HepG2 (cell line): ENCODE data around the gene SCAF8. TPM values are rescaled to one million over a fixed set of nuclear protein-coding genes. Genes with fewer than 3 reads are reported as not detected.

Source experiments
- ATAC-seq: fragments of 200-7000 bp; cut with Tn5 transposase; 3 replicates; pipeline ENCODE4 v1.9.1; 2020; ENCODE audit warnings: mild to moderate bottlenecking, moderate library complexity
- BruUV-seq: library from RNA; stranded (reverse); fragments of 400-500 nt; replicated peaks from 2 replicates; lab custom pipeline; 2021; lab: Mats Ljungman, UMichigan
- CTCF ChIA-PET: fragments of 300-600 bp; formaldehyde crosslinking; extraction: SDS; loops from one replicate; lab custom pipeline; 2021; ENCODE audit warnings: low total read pairs, inconsistent platforms, low intra/inter-chr PET ratio; lab: Yijun Ruan, JAX
- POLR2A ChIA-PET: fragments of 350-600 bp; sonication (Branson Sonifier 250); formaldehyde crosslinking; loops from one replicate; lab custom pipeline; 2020; ENCODE audit warnings: antibody characterized with exemption, inconsistent platforms; lab: Yijun Ruan, JAX
- DNase-seq: peaks from one replicate; pipeline ENCODE4 v3.0.0-alpha.2; 2015; ENCODE audit warnings: low spot score
- FAIRE-seq: peaks from 3 replicates; lab custom pipeline; 2011; peaks lifted over from hg19 to GRCh38; lab: Jason Lieb, UNC
- H2AFZ ChIP-seq: one replicate; pipeline ENCODE4 v1.6.1; 2011; ENCODE audit warnings: low read length, inconsistent platforms
- H3K27ac ChIP-seq: fragments of 300-600 bp; 3 replicates; pipeline ENCODE4 v1.8.0; 2011; ENCODE audit warnings: mixed run types, mild to moderate bottlenecking, mixed read lengths, low read length, inconsistent platforms; ENCODE audit not compliant: insufficient read depth; ENCODE audit errors: extremely low read length
- H3K27me3 ChIP-seq, 2 experiments: fragments of 200-600 bp in 1 of 2; 2 replicates in 1 of 2; 3 replicates in 1 of 2; pipeline versions ENCODE4 v1.6.0 to v1.8.0; 2011; ENCODE audit warnings: low read length in 2 of 2, mild to moderate bottlenecking in 2 of 2, moderate library complexity in 2 of 2, inconsistent platforms in 1 of 2; ENCODE audit not compliant: insufficient read depth in 2 of 2, control insufficient read depth in 1 of 2
- H3K36me3 ChIP-seq, 2 experiments: fragments of 200-600 bp in 1 of 2; replicated peaks in 1 of 2; 2 replicates in 1 of 2; 3 replicates in 1 of 2; pipeline versions ENCODE4 v1.5.1 to v1.8.0; 2011; ENCODE audit warnings: low read length in 2 of 2, inconsistent platforms in 1 of 2; ENCODE audit not compliant: insufficient read depth in 2 of 2, control insufficient read depth in 1 of 2
- H3K4me1 ChIP-seq: 2 replicates; pipeline ENCODE4 v1.5.1; 2012; ENCODE audit warnings: low read length, inconsistent platforms; ENCODE audit not compliant: insufficient read depth
- H3K4me2 ChIP-seq: 2 replicates; pipeline ENCODE4 v1.6.0; 2011; ENCODE audit warnings: low read depth, low read length, inconsistent platforms
- H3K4me3 ChIP-seq, 3 experiments: fragments of 200-600 bp in 1 of 3; sonication (generic), shearing (Covaris generic) in 1 of 3; replicated peaks in 1 of 3; 2 replicates each; pipeline ENCODE4 v1.5.1; 2011 to 2016; ENCODE audit warnings: low read length in 3 of 3, inconsistent platforms in 2 of 3, low read depth in 2 of 3, mild to moderate bottlenecking in 2 of 3, control low read depth in 1 of 3, mixed read lengths in 1 of 3; ENCODE audit not compliant: insufficient read depth in 1 of 3
- H3K79me2 ChIP-seq: one replicate; pipeline ENCODE4 v1.6.1; 2011; ENCODE audit warnings: low read length, inconsistent platforms; ENCODE audit not compliant: insufficient read depth
- H3K9ac ChIP-seq: 2 replicates; pipeline ENCODE4 v1.6.0; 2011; ENCODE audit warnings: mild to moderate bottlenecking, low read depth, low read length, inconsistent platforms; ENCODE audit not compliant: insufficient read depth
- H3K9me3 ChIP-seq: 2 replicates; pipeline ENCODE4 v1.5.1; 2012; ENCODE audit warnings: mild to moderate bottlenecking, low read length
- H4K20me1 ChIP-seq: 2 replicates; pipeline ENCODE4 v1.6.0; 2011; ENCODE audit warnings: inconsistent platforms, mild to moderate bottlenecking, low read length, moderate library complexity; ENCODE audit not compliant: insufficient read depth
- ATF1 ChIP-seq: IDR thresholded peaks from 2 replicates; pipeline ENCODE4 v1.6.1; 2016; ENCODE audit warnings: mild to moderate bottlenecking, control low read depth
- HMGA1 ChIP-seq: sonication (generic); formaldehyde crosslinking; conservative IDR thresholded peaks from 2 replicates; pipeline ENCODE4 v1.4.0; 2020; ENCODE audit warnings: missing genetic modification reagents
- RBM39 ChIP-seq: fragments of 200-400 bp; formaldehyde crosslinking; IDR thresholded peaks from one replicate; pipeline ENCODE4 v1.6.1; 2018; ENCODE audit warnings: antibody characterized with exemption, mild to moderate bottlenecking, low read depth, low read length; ENCODE audit not compliant: poor library complexity, severe bottlenecking
- SNAI1 ChIP-seq: sonication (generic); formaldehyde crosslinking; IDR thresholded peaks from 2 replicates; pipeline ENCODE4 v1.5.0; 2020; ENCODE audit warnings: mild to moderate bottlenecking, missing genetic modification reagents, borderline replicate concordance
- ZNF143 ChIP-seq: sonication (generic); formaldehyde crosslinking; IDR thresholded peaks from 2 replicates; pipeline ENCODE4 v1.4.0; 2020; ENCODE audit warnings: missing genetic modification reagents
- ZNF446 ChIP-seq: sonication (generic); formaldehyde crosslinking; IDR thresholded peaks from 2 replicates; pipeline ENCODE4 v1.5.0; 2020; ENCODE audit warnings: mild to moderate bottlenecking, missing genetic modification reagents
- ZNF678 ChIP-seq: sonication (generic); formaldehyde crosslinking; IDR thresholded peaks from 2 replicates; pipeline ENCODE4 v1.4.0; 2020; ENCODE audit warnings: mild to moderate bottlenecking, missing genetic modification reagents
- ZSCAN31 ChIP-seq: sonication (generic); formaldehyde crosslinking; IDR thresholded peaks from 2 replicates; pipeline ENCODE4 v1.5.0; 2020; ENCODE audit warnings: low read depth, mild to moderate bottlenecking, missing genetic modification reagents
- WGBS: methylation state at CpG from one replicate; pipeline ENCODE4 v1.1.6; 2017; ENCODE audit warnings: low lambda C conversion rate; 5-methylcytosine and 5-hydroxymethylcytosine counted together
- in situ Hi-C: cut with HindIII; loops from 2 replicates; pipeline ENCODE4 v1.10.0; 2017; ENCODE audit warnings: low pct_unique_long_range_greater_than_20kb; ENCODE audit not compliant: extremely low pct_ligation_motif_present
- intact Hi-C: fragments of 100-400 bp; cut with micrococcal nuclease; formaldehyde crosslinking; loops from one replicate; pipeline ENCODE4 v1.10.0; 2022; ENCODE audit not compliant: unreplicated experiment
- polyA plus RNA-seq, 8 experiments: library from polyadenylated mRNA; depleted of rRNA in 3 of 8; stranded (reverse) in 7 of 8; unstranded in 1 of 8; fragments of >200 nt; fragmentation: Illumina TruSeq in 4 of 8; extraction: Trizol in 4 of 8; gene quantifications; 2 replicates each; pipeline versions ENCODE4 v1.2.1 to v1.2.3, GENCODE V29; 2011 to 2016; ENCODE audit warnings: low read depth in 4 of 8, missing spikeins in 1 of 8, mixed read lengths in 1 of 8; ENCODE audit not compliant: insufficient read depth in 1 of 8
- total RNA-seq, 5 experiments: library from RNA; depleted of rRNA; stranded (reverse); fragments of >200 nt; fragmentation: Illumina TruSeq; extraction: Trizol; gene quantifications; 2 replicates each; pipeline ENCODE4 v1.2.3, GENCODE V29; 2016; ENCODE audit warnings: low read depth in 1 of 5
- TF ChIP-seq, protein P1 (sequence below): sonication (generic); formaldehyde crosslinking; IDR thresholded peaks from 2 replicates; pipeline ENCODE4 v1.5.0; 2020; ENCODE audit warnings: missing genetic modification reagents, mild to moderate bottlenecking, borderline replicate concordance

SCAF8 gene
- total and polyA plus RNA-seq, 2 of the 13 experiments (the other 11 are each of a cell fraction or from before 2014, with no cell fraction given), result 15.3 to 40.8 TPM

DNA sequence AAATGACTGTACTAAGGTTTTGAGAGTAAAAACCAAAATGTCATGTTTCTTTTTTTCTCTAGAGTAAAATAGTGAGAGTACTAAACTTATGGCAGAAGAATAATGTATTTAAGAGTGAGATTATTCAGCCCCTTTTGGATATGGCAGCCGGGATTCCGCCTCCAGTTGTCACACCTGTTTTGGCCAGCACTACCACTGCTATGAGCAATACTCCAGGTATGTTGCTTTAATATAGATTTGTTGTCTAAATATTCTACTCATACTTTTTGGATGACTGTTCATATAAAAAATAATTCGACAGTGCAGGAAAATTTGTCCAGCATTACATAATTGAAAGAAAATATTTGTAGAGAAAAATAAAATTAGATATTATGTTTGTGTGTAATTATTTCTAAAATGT lies 59.5 kb downstream of the SCAF8 start:
- Histone ChIP-seq H3K27me3 (no peaks in the 10 kb centered on the region), H3K36me3 (peaks cover 14 to 41% of the 10 kb centered on the region in 2 experiments), H2AFZ (no peak overlapping the region), H3K27ac (no peak overlapping the region), H4K20me1 (no peaks in the 10 kb centered on the region), H3K4me1 (peaks cover 8% of the 10 kb centered on the region), H3K79me2 (peaks cover 5% of the 10 kb centered on the region), H3K4me3 (no peak overlapping the region), H3K4me2 (no peak overlapping the region), H3K9me3 (no peaks in the 10 kb centered on the region), H3K9ac (no peak overlapping the region)
- FAIRE-seq (no peak), ATAC-seq (no peak; the same call in 2 of the 3 replicates), DNase-seq (no peak)
- POLR2A ChIA-PET, result no interaction called here
- no TSS peak for BruUV-seq
- in situ Hi-C loops (no loop called here), intact Hi-C loops (no loop called here)
- TF ChIP-seq ATF1 (CRISPR knock-in tag), result no peak
- no peak for TF ChIP-seq SNAI1 (CRISPR knock-in tag)
- TF ChIP-seq, protein P1, sequence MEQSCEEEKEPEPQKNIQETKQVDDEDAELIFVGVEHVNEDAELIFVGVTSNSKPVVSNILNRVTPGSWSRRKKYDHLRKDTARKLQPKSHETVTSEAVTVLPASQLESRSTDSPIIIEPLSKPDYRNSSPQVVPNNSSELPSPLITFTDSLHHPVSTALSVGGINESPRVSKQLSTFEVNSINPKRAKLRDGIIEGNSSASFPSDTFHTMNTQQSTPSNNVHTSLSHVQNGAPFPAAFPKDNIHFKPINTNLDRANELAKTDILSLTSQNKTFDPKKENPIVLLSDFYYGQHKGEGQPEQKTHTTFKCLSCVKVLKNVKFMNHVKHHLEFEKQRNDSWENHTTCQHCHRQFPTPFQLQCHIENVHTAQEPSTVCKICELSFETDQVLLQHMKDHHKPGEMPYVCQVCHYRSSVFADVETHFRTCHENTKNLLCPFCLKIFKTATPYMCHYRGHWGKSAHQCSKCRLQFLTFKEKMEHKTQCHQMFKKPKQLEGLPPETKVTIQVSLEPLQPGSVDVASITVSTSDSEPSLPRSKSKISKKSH (CRISPR knock-in tag), result no peak
- no peak for TF ChIP-seq RBM39
- TF ChIP-seq HMGA1 (CRISPR knock-in tag), result no peak
- no peak for TF ChIP-seq ZNF678 (CRISPR knock-in tag)
- TF ChIP-seq ZNF143 (CRISPR knock-in tag), result no peak
- no peak for TF ChIP-seq ZNF446 (CRISPR knock-in tag)
- TF ChIP-seq ZSCAN31, result no peak
- CTCF ChIA-PET, result no interaction called here
- 97% methylated on average over 3 of the region's 3 CpGs for WGBS
